Measurements from ENCODE around the gene AGTPBP1.
A peak's percentile ranks its signal among the peaks of the same experiment; 100 is the strongest.

The AGTPBP1 gene

DNA sequence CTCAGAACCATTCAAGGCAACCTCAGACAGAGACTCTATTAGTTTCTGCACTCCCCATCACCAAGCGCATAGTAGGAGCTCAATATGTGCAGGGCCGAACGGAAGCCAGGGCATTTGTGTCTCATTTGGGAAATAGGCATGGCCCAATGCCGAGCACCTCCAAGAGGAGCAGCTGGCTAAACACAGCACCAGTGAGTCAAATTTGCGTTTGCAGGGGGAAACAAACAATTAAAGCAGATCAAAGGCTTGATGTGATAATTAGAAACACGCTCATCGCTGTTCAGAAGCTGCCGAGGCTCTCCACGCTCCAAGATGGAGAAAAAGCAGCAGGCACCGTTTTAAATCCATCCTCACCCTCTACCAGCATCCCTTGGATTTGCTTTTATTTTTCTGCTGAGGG lies 225.3 kb downstream of the AGTPBP1 start:
- H3K36me3 ChIP-seq (replicated peaks) = no peaks in the 10 kb centered on the region
- no peaks in the 10 kb centered on the region for H3K27me3 ChIP-seq (replicated peaks)
- in situ Hi-C loops (cut with HindIII; ENCODE audit: low pct_ligation_motif_present, low sequenced_read_pairs) = no loop called here
- H3K27ac ChIP-seq = no peak overlapping the region
- no peak for DNase-seq
- H3K4me3 ChIP-seq (ENCODE audit: low read depth, low read length) = no peak overlapping the region
- TF ChIP-seq, protein P1, sequence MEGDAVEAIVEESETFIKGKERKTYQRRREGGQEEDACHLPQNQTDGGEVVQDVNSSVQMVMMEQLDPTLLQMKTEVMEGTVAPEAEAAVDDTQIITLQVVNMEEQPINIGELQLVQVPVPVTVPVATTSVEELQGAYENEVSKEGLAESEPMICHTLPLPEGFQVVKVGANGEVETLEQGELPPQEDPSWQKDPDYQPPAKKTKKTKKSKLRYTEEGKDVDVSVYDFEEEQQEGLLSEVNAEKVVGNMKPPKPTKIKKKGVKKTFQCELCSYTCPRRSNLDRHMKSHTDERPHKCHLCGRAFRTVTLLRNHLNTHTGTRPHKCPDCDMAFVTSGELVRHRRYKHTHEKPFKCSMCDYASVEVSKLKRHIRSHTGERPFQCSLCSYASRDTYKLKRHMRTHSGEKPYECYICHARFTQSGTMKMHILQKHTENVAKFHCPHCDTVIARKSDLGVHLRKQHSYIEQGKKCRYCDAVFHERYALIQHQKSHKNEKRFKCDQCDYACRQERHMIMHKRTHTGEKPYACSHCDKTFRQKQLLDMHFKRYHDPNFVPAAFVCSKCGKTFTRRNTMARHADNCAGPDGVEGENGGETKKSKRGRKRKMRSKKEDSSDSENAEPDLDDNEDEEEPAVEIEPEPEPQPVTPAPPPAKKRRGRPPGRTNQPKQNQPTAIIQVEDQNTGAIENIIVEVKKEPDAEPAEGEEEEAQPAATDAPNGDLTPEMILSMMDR (IDR thresholded peaks at IDR 0.05; ENCODE audit: low read depth, low read length, missing control alignments) = no peak

DNA sequence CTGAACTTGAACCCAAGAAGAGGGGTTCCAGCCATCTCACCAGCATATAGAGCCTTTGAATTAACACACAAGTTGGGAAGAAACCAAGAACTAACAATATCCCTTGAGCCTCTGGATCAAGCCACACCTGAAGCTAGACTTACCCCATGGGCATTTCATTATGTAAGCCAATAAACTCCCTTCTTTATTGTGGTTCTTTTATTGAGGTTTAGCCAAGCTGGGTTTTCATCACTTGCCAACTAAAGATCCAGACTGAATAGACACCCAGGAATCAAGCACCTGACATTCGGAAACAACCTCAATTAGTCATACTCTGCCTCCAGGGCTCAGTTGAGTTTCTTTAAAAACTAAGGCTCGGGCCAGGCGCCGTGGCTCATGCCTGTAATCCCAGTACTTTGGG lies 226.7 kb downstream of the AGTPBP1 start:
- Histone ChIP-seq H3K4me3 (ENCODE audit: low read depth, low read length) (no peak overlapping the region), H3K36me3 (replicated peaks) (no peaks in the 10 kb centered on the region), H3K27me3 (replicated peaks) (no peaks in the 10 kb centered on the region), H3K27ac (no peak overlapping the region)
- TF ChIP-seq, protein P1 (IDR thresholded peaks at IDR 0.05; ENCODE audit: low read depth, low read length, missing control alignments) = no peak
- in situ Hi-C loops (cut with HindIII; ENCODE audit: low pct_ligation_motif_present, low sequenced_read_pairs) = no loop called here
- DNase-seq = no peak

DNA sequence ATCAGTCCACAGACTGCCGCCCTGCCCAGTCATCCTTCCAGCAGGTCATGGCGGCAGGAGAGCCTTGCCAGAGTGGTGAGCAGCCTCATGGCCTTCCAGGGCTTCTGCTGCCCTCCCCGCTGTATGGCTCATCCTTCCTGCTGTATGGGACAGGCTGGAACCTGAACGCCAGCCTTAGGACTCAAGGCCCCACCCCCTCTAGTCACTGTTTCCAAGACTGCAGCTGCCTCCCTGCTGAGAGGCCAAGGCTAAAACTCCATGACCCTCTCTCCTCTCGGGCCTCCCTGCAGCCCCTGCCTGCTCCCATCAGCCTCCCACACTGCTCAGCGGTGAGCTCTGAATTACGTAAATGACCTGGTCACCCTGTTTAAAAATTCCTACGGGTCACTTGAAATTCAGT lies 227.5 kb downstream of the AGTPBP1 start:
- in situ Hi-C loops (cut with HindIII; ENCODE audit: low pct_ligation_motif_present, low sequenced_read_pairs) = no loop called here
- Histone ChIP-seq H3K27ac (no peak overlapping the region), H3K27me3 (replicated peaks) (no peaks in the 10 kb centered on the region), H3K36me3 (replicated peaks) (no peaks in the 10 kb centered on the region), H3K4me3 (ENCODE audit: low read depth, low read length) (no peak overlapping the region)
- DNase-seq = no peak
- TF ChIP-seq, protein P1 (IDR thresholded peaks at IDR 0.05; ENCODE audit: low read depth, low read length, missing control alignments) = no peak

- no peak overlapping the region for H3K4me3 ChIP-seq (ENCODE audit: low read depth, low read length)
- no peak overlapping the region for H3K27ac ChIP-seq
- H3K27me3 ChIP-seq (replicated peaks) = no peaks in the 10 kb centered on the region
- in situ Hi-C loops (cut with HindIII; ENCODE audit: low pct_ligation_motif_present, low sequenced_read_pairs) = no loop called here
- no peak for DNase-seq
- no peaks in the 10 kb centered on the region for H3K36me3 ChIP-seq (replicated peaks)
- TF ChIP-seq, protein P1 (IDR thresholded peaks at IDR 0.05; ENCODE audit: low read depth, low read length, missing control alignments) = no peak
These were observed 230.0 kb downstream of the AGTPBP1 start for GRCh38 chr9:85511746-85512145.

DNA sequence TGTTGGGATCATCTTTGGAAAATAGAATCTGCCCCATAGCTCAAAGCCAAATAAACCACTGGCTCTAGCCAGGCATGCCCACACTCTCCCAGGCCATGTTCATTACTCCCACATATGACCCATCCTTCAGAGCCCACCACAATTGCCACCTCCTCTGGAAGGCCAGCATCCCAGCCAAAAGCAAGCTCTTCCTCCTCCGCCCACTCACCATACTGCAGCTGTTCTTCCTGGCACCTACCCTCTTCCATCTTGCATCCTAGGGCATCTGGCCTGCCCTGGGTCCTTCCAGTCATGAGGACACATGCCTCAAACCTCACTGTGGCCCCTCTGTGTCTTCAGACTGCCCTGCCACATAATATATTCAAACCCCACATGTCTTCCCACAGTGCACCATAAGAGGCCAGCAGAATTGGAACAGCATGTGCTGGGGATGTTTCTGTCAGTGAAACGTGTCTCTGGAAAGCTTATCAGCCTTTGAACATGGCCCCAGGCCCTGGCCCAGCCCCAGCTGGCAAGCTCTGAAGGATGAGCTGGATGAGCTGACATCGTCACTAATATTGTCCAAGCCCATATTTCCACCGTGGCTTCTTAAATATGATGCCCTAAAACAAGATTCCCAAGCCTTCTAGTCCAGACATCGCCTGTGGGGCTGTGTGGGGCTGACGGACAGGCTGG lies 230.8 kb downstream of the AGTPBP1 start:
- Histone ChIP-seq H3K27ac (no peak overlapping the region), H3K36me3 (replicated peaks) (no peaks in the 10 kb centered on the region), H3K27me3 (replicated peaks) (no peaks in the 10 kb centered on the region), H3K4me3 (ENCODE audit: low read depth, low read length) (no peak overlapping the region)
- TF ChIP-seq, protein P1 (IDR thresholded peaks at IDR 0.05; ENCODE audit: low read depth, low read length, missing control alignments) = no peak
- in situ Hi-C loops (cut with HindIII; ENCODE audit: low pct_ligation_motif_present, low sequenced_read_pairs) = no loop called here
- no peak for DNase-seq

GRCh38 chr9:85508616-85509015 lies 233.1 kb downstream of the AGTPBP1 start:
- Histone ChIP-seq H3K36me3 (replicated peaks) (no peaks in the 10 kb centered on the region), H3K27ac (no peak overlapping the region), H3K4me3 (ENCODE audit: low read depth, low read length) (no peak overlapping the region), H3K27me3 (replicated peaks) (no peaks in the 10 kb centered on the region)
- in situ Hi-C loops (cut with HindIII; ENCODE audit: low pct_ligation_motif_present, low sequenced_read_pairs) = no loop called here
- TF ChIP-seq, protein P1 (IDR thresholded peaks at IDR 0.05; ENCODE audit: low read depth, low read length, missing control alignments) = peak; percentile 17
- no peak for DNase-seq

All from brain microvascular endothelial cell (primary cell).